GM13976 (cell line): ENCODE measurements around the gene C1QTNF5.

Experiments used
- DNase-seq: peaks from one replicate; pipeline ENCODE4 v3.0.0; 2012; ENCODE audit warnings: low spot score
- in situ Hi-C: fragments of 300-500 bp; cut with MboI; formaldehyde crosslinking; loops from one replicate; pipeline ENCODE4 v1.12.0; 2022; ENCODE audit warnings: low sequenced_read_pairs, mixed read lengths, inconsistent platforms; ENCODE audit not compliant: unreplicated experiment
- TF ChIP-seq, protein P1 (sequence below): IDR thresholded peaks from 2 replicates; pipeline ENCODE4 v1.5.1; 2012; ENCODE audit warnings: borderline replicate concordance, mild to moderate bottlenecking; ENCODE audit not compliant: insufficient read depth; ENCODE audit errors: extremely low read depth, missing control alignments, control extremely low read depth

Gene C1QTNF5

DNA sequence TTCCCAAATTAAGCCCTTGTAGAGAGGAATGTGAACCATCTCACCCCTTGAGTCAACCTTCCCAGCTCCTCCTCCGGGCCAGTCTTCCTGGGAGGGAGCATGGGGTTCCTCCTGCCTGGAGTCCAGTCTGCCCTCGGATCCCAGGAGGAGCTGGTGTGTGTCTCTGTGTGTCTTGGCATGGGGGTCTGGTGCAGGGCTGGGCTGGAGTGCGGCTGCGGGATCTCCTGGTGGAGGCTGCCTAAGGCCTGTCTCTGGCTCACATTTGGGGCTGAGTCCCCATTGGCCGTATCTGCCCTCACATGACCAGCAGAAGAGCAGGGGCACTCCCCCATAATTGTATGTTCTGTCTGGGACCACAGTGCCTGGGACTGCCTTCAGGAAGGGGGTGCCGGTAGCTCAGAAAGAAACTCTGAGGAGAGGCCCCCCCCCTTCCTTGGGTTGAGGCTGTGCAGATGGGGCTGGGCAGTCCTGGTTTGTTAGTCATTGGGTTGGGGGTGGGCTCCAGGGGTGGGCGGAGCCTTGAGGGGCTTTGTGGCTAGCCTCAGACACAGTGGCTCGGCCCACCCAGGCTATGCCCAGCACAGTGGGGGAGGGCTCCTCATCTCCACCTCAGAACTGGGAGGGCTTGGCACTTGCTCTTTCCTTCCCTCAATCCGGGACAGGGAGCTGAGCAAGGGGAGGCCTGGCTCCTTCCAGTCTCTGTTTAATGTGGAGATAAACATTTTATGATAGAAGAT is 2.9 kb downstream of the C1QTNF5 start:
- in situ Hi-C loops, result no loop called here
- DNase-seq, result no peak
- TF ChIP-seq, protein P1, sequence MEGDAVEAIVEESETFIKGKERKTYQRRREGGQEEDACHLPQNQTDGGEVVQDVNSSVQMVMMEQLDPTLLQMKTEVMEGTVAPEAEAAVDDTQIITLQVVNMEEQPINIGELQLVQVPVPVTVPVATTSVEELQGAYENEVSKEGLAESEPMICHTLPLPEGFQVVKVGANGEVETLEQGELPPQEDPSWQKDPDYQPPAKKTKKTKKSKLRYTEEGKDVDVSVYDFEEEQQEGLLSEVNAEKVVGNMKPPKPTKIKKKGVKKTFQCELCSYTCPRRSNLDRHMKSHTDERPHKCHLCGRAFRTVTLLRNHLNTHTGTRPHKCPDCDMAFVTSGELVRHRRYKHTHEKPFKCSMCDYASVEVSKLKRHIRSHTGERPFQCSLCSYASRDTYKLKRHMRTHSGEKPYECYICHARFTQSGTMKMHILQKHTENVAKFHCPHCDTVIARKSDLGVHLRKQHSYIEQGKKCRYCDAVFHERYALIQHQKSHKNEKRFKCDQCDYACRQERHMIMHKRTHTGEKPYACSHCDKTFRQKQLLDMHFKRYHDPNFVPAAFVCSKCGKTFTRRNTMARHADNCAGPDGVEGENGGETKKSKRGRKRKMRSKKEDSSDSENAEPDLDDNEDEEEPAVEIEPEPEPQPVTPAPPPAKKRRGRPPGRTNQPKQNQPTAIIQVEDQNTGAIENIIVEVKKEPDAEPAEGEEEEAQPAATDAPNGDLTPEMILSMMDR, result no peak

DNA sequence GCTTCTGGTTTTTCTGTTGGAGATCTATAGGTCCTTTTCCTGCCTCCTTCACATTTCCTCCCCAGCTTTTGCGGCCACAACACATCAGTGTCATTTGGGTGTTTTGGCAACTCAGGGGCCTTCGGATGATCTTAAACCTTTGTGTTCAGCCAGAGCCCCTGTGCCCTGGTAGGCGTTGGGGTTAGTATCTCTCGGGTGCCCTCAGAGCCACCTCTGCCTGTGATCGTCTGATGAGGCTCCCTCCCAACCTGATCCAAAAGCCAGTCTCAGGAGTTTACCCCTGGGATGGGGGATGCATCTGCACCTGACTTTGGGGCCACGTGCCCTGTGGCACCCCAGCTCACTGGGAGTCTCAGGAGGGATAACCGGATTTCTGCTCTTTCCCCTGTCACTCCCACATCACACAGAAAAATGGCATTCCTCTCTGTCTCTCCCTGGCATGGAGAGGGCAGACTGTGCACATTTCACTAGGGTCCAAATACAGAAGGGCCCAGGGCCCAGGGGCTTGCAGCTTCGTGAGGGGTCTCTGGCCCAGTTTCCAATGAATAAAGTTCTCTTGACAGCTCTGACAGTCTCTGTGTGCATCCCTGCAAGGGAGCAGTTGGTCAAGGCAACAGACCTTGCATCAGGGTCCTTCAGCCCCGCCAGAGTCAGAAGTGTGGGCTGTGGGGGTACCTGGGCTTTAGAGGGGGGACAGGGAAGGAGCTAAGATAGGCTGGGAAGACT is 3.8 kb downstream of the C1QTNF5 start:
- TF ChIP-seq, protein P1, result no peak
- in situ Hi-C loops, result no loop called here
- DNase-seq, result no peak

DNA sequence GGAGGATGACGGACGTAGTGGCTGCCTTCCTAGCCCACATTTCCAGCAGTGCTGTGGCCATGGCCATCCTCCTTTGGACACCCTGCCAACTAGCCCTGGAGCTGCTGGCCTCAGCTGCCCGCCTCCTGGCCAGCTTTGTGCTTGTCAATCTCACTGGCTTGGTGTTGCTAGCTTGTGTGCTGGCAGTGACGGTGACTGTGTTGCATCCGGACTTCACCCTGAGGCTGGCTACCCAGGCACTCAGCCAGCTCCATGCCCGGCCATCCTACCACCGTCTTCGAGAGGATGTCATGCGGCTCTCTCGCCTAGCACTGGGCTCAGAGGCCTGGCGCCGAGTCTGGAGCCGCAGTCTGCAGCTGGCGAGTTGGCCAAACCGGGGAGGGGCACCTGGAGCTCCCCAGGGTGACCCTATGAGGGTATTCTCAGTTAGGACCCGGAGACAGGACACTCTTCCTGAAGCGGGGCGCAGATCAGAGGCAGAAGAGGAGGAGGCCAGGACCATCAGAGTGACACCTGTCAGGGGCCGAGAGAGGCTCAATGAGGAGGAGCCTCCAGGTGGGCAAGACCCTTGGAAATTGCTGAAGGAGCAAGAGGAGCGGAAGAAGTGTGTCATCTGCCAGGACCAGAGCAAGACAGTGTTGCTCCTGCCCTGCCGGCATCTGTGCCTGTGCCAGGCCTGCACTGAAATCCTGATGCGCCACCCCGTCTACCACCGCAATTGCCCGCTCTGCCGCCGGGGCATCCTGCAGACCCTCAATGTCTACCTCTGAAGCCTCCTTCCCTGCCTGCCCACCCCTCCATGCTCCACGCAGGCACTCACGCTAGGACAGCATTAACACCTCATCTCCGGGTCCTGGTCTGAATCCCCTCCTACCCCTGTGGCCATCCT is 4.8 kb downstream of the C1QTNF5 start:
- in situ Hi-C loops, result no loop called here
- TF ChIP-seq, protein P1, result no peak
- no peak for DNase-seq

DNA sequence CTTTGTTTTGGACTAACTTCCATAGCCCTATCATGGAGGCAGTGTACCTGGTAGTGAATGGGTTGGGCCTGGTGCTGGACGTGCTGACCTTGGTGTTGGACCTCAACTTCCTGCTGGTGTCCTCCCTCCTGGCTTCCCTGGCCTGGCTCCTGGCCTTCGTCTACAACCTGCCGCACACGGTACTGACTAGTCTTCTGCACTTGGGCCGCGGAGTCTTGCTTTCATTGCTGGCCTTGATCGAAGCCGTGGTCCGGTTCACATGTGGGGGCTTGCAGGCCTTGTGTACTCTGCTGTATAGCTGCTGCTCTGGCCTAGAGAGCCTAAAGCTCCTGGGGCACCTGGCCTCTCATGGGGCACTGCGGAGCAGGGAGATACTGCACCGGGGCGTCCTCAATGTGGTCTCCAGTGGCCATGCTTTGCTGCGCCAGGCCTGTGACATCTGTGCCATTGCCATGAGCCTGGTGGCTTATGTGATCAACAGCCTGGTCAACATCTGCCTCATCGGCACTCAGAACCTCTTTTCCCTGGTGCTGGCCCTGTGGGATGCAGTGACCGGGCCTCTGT is 5.5 kb downstream of the C1QTNF5 start:
- in situ Hi-C loops, result no loop called here
- DNase-seq, result no peak
- TF ChIP-seq, protein P1, result no peak

DNA sequence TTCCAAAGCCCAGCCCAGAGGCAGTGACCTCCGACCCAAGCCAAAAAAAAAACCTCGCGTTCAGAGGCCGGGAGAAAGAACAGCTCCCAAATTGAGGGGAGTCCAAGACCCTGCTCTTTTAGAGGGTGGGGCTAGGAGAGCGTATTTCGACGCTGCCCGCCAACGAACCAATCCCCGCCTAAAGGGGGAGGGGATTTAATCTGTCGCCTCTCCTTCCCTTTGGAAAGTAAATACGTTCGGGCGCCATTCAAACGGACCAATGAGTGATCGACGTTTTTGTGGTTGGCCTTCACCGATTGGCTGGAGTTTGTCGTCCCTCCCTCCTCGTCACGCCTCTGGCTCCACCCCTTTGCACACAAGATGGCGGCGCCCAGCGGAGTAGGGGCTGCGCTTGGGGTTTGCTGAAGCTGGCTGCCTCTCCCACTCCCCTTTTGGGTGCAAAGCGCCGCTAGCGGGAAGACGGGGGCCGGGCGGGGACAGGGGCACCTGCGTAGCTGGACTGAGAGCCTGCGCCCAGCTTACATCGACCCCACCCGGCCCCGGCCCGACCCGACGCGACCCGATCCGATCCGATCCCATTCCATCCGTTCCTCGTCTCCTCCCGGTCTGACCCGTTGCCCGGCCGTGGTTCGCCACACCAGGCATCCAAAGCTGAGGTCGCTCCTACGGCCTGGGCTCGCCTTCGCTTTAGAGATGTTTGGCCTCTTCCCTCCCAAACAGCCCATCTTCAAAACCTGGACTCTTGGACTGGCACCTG is 6.3 kb downstream of the C1QTNF5 start, which contains the start of gene RNF26:
TSS of gene RNF26 (plus strand) at position 354 of the 757 bp plus-strand sequence. CDS start 596 bp downstream, outside the sequence.
- in situ Hi-C loops, result no loop called here
- TF ChIP-seq, protein P1, result no peak
- DNase-seq, result peak; percentile 99
